Stimulated activated naive B cell treated with anti-CD40 and anti-IgM and Interleukin-4, amounts not matched to agents 10 μg/mL and 1 μg/mL and 100 μg/mL, for 72 hours (primary cell): ENCODE data around the gene UBXN1.
A peak's percentile ranks its signal among the peaks of the same experiment; 100 is the strongest.
"Not testable (repeated sequence)": the region's sequence is repeated elsewhere in the genome, so short reads cannot be mapped to it uniquely, and the experiment has no call there.

Source experiments
- ATAC-seq, 2 donors: fragments of 150-1000 bp; cut with Tn5 transposase; replicated peaks; 2 replicates each; pipeline ENCODE4 v1.10.0; 2021; ENCODE audit warnings: moderate library complexity in 1 of 2
- DNase-seq: peaks from one replicate; pipeline ENCODE4 v3.0.0; 2021
- H3K27ac Mint-ChIP-seq: one replicate; pipeline ENCODE4 v1.8.0; 2022; ENCODE audit warnings: mild to moderate bottlenecking, mixed read lengths
- H3K27me3 Mint-ChIP-seq, 2 donors: one replicate each; pipeline ENCODE4 v1.8.0; 2022; ENCODE audit warnings: mixed read lengths in 2 of 2
- H3K36me3 Mint-ChIP-seq, 2 donors: one replicate each; pipeline ENCODE4 v1.8.0; 2022; ENCODE audit warnings: mixed read lengths in 2 of 2, mild to moderate bottlenecking in 1 of 2
- H3K4me1 Mint-ChIP-seq, 2 donors: one replicate each; pipeline ENCODE4 v1.8.0; 2022; ENCODE audit warnings: mixed read lengths in 2 of 2, mild to moderate bottlenecking in 1 of 2
- H3K4me3 Mint-ChIP-seq, 2 donors: one replicate each; pipeline ENCODE4 v1.8.0; 2022; ENCODE audit warnings: mild to moderate bottlenecking in 2 of 2, mixed read lengths in 2 of 2, moderate library complexity in 1 of 2
- H3K9me3 Mint-ChIP-seq, 2 donors: one replicate each; pipeline ENCODE4 v1.8.0; 2022; ENCODE audit warnings: mixed read lengths in 2 of 2, mild to moderate bottlenecking in 1 of 2

UBXN1 gene

GRCh38 chr11:62650283-62650682, 28.6 kb downstream of the UBXN1 start:
- Mint-ChIP-seq H3K36me3 (peaks cover 16 to 20% of the 10 kb centered on the region in 2 donors), H3K27ac (peak overlapping the region; percentile 5), H3K4me1 (peaks cover 17 to 53% of the 10 kb centered on the region in 2 donors)
- not testable (repeated sequence) for DNase-seq, H3K4me3 Mint-ChIP-seq, H3K9me3 Mint-ChIP-seq, ATAC-seq, H3K27me3 Mint-ChIP-seq

- H3K27me3 Mint-ChIP-seq = no peaks in the 10 kb centered on the region
- peaks cover 21 to 61% of the 10 kb centered on the region in 2 donors for H3K4me1 Mint-ChIP-seq
- H3K27ac Mint-ChIP-seq = peak overlapping the region; percentile 62
- peaks cover 19 to 20% of the 10 kb centered on the region in 2 donors for H3K36me3 Mint-ChIP-seq
- H3K9me3 Mint-ChIP-seq = no peaks in the 10 kb centered on the region
- DNase-seq (no peak), ATAC-seq (no peak)
- H3K4me3 Mint-ChIP-seq = no peak overlapping the region
These were observed 29.4 kb downstream of the UBXN1 start for GRCh38 chr11:62649486-62649885.

- Mint-ChIP-seq H3K36me3 (peaks cover 20 to 25% of the 10 kb centered on the region in 2 donors), H3K9me3 (no peaks in the 10 kb centered on the region), H3K27me3 (no peaks in the 10 kb centered on the region), H3K4me3 (no peak overlapping the region), H3K4me1 (peaks cover 24 to 61% of the 10 kb centered on the region in 2 donors), H3K27ac (peak overlapping the region; percentile 62)
- ATAC-seq (no peak), DNase-seq (no peak)
These were observed 29.9 kb downstream of the UBXN1 start for GRCh38 chr11:62648967-62649364.

GRCh38 chr11:62648185-62648966, 30.5 kb downstream of the UBXN1 start:
- ATAC-seq (no peak), DNase-seq (no peak)
- Mint-ChIP-seq H3K4me1 (peaks cover 21 to 57% of the 10 kb centered on the region in 2 donors), H3K36me3 (peaks cover 20 to 26% of the 10 kb centered on the region in 2 donors), H3K27me3 (no peaks in the 10 kb centered on the region), H3K4me3 (no peak overlapping the region), H3K27ac (no peak overlapping the region), H3K9me3 (no peaks in the 10 kb centered on the region)

- Mint-ChIP-seq H3K4me1 (peaks cover 20 to 54% of the 10 kb centered on the region in 2 donors), H3K4me3 (no peak overlapping the region), H3K27me3 (no peaks in the 10 kb centered on the region), H3K36me3 (peaks cover 21 to 26% of the 10 kb centered on the region in 2 donors), H3K9me3 (no peaks in the 10 kb centered on the region), H3K27ac (peak overlapping the region; percentile 62)
- ATAC-seq (no peak), DNase-seq (no peak)
These were observed 31.3 kb downstream of the UBXN1 start for GRCh38 chr11:62647609-62648005.

GRCh38 chr11:62646825-62647608, 31.9 kb downstream of the UBXN1 start:
- Mint-ChIP-seq H3K36me3 (peaks cover 22 to 23% of the 10 kb centered on the region in 2 donors), H3K9me3 (no peaks in the 10 kb centered on the region), H3K4me1 (peaks cover 16 to 49% of the 10 kb centered on the region in 2 donors), H3K4me3 (peak overlapping the region; percentile 94 to 100), H3K27ac (peak overlapping the region; percentile 97), H3K27me3 (no peaks in the 10 kb centered on the region)
- ATAC-seq (no peak), DNase-seq (no peak)

GRCh38 chr11:62645946-62646824, 32.7 kb downstream of the UBXN1 start, which contains the start of gene GANAB:
TSS of gene GANAB (minus strand) at chr11:62646613. CDS start at chr11:62646599, 14 bp downstream.
- no peaks in the 10 kb centered on the region for H3K27me3 Mint-ChIP-seq
- DNase-seq (peak; percentile 96), ATAC-seq (peak; percentile 98 to 99)
- H3K4me3 Mint-ChIP-seq = peak within 1 kb of the TSS; percentile 94 to 100
- peaks cover 16 to 52% of the 10 kb centered on the region in 2 donors for H3K4me1 Mint-ChIP-seq
- H3K27ac Mint-ChIP-seq = peak within 1 kb of the TSS; percentile 97
- peaks cover 22 to 23% of the 10 kb centered on the region in 2 donors for H3K36me3 Mint-ChIP-seq
- no peaks in the 10 kb centered on the region for H3K9me3 Mint-ChIP-seq

GRCh38 chr11:62645671-62645945, 33.3 kb downstream of the UBXN1 start:
- H3K27ac Mint-ChIP-seq = peak overlapping the region; percentile 97
- peaks cover 21 to 25% of the 10 kb centered on the region in 2 donors for H3K36me3 Mint-ChIP-seq
- DNase-seq = no peak
- no peaks in the 10 kb centered on the region for H3K9me3 Mint-ChIP-seq
- H3K27me3 Mint-ChIP-seq = no peaks in the 10 kb centered on the region
- peaks cover 16 to 52% of the 10 kb centered on the region in 2 donors for H3K4me1 Mint-ChIP-seq
- peak; percentile 3 for ATAC-seq
- peak overlapping the region; percentile 94 to 100 for H3K4me3 Mint-ChIP-seq

- Mint-ChIP-seq H3K4me1 (peaks cover 20 to 52% of the 10 kb centered on the region in 2 donors), H3K27me3 (no peaks in the 10 kb centered on the region), H3K36me3 (peaks cover 22 to 28% of the 10 kb centered on the region in 2 donors), H3K4me3 (peak overlapping the region in 1 of 2 donors; percentile 25), H3K9me3 (no peaks in the 10 kb centered on the region), H3K27ac (peak overlapping the region; percentile 42)
- ATAC-seq (no peak), DNase-seq (no peak)
These were observed 34.7 kb downstream of the UBXN1 start for GRCh38 chr11:62644220-62644619.

- no peak overlapping the region for H3K4me3 Mint-ChIP-seq
- H3K4me1 Mint-ChIP-seq = peaks cover 4 to 6% of the 10 kb centered on the region in 2 donors
- peaks cover 61 to 69% of the 10 kb centered on the region in 2 donors for H3K36me3 Mint-ChIP-seq
- DNase-seq (no peak), ATAC-seq (no peak)
- H3K27me3 Mint-ChIP-seq = no peaks in the 10 kb centered on the region
- H3K9me3 Mint-ChIP-seq = no peaks in the 10 kb centered on the region
- no peak overlapping the region for H3K27ac Mint-ChIP-seq
These were observed 46.4 kb downstream of the UBXN1 start for GRCh38 chr11:62632492-62632891.

- H3K9me3 Mint-ChIP-seq = no peaks in the 10 kb centered on the region
- H3K27ac Mint-ChIP-seq = peak overlapping the region; percentile 2
- H3K4me1 Mint-ChIP-seq = peaks cover 0 to 7% of the 10 kb centered on the region in 2 donors
- H3K27me3 Mint-ChIP-seq = no peaks in the 10 kb centered on the region
- no peak for ATAC-seq
- H3K4me3 Mint-ChIP-seq = no peak overlapping the region
- H3K36me3 Mint-ChIP-seq = peaks cover 46 to 68% of the 10 kb centered on the region in 2 donors
- DNase-seq = no peak
These were observed 51.2 kb downstream of the UBXN1 start for GRCh38 chr11:62627713-62628112.
